HG03457 (cell line): Measurements from ENCODE around the gene ATG5.
"Not testable (repeated sequence)": the region's sequence is repeated elsewhere in the genome, so short reads cannot be mapped to it uniquely, and the experiment has no call there.

Experiments
- ATAC-seq: cut with Tn5 transposase; IDR thresholded peaks from one replicate; pipeline ENCODE4 v1.9.1; 2021; ENCODE audit warnings: moderate number of reproducible peaks; ENCODE audit not compliant: unreplicated experiment

ATG5 gene

DNA sequence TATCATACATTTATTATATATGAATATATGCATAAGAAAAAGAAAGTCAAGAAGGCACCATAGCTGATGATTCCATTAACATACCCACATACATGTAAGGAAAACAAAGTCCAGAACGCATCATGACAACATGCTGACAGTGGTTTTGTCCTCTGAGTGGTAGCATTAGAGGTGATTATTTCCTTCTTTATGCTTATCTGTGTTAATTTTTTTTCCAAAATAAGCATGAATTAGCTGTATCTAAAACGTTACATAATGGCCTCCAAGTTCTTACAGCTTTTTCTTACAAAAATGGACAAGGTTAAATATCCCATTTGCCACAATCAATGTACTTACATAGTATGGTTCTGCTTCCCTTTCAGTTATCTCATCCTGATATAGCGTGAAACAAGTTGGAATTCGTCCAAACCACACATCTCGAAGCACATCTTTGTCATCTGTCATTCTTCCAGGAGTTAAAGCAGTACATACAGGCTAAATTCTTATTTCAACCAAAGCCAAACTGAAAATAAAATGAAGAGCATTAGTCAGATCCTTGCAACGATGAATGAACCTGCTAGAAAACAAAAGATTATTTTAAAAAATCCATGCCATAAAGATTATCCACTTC is 9.7 kb downstream of the ATG5 start:
- ATAC-seq: no peak

DNA sequence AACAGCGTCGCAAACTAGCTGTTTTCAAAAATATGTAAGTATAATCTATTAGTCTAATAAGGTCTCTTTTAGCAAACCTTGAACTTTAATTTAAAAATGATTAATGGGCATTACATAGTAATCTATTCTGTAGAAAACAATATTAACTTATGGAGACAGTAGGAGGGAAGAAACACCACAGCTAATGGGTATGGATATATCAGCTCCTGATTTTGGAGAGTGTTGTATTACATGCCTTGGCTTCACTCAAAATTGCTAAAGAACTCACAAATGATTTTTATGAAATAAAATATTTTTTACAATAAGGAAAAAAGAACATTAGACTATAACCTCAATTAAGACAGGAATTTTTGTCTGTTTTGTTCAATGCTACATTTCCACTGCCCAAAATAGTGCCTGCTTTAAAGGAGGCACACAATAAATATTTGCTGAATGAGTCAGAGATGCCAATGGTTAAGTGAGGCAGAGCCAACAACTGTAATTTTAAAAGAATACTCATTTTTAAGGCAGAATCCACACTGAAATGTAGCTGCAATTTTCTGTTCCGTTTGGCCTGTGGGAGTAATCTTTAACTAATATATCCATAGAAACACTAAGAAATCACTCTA is 15.7 kb downstream of the ATG5 start:
- no peak for ATAC-seq

DNA sequence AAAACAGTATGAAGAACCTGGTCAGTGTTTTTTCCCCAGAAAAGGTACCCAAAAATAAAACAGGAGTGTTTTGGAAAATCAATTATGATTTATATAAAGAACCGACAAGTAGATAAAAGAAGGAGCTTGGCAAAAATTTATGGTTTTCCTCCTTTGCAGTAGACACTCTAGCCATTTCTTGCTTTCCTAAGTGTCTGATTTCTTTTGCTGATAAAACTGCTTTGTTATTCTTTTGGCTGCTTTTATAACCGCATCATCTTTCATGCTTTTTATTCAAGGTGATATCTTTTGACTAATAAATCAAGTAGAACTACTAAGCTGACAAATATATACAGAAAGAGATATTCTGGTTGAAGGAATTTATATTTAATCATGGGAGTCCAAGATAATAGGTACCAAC is 16.6 kb downstream of the ATG5 start:
- ATAC-seq: no peak

- ATAC-seq: no peak
Measured at GRCh38 chr6:106305740-106306139, 19.8 kb downstream of the ATG5 start.

DNA sequence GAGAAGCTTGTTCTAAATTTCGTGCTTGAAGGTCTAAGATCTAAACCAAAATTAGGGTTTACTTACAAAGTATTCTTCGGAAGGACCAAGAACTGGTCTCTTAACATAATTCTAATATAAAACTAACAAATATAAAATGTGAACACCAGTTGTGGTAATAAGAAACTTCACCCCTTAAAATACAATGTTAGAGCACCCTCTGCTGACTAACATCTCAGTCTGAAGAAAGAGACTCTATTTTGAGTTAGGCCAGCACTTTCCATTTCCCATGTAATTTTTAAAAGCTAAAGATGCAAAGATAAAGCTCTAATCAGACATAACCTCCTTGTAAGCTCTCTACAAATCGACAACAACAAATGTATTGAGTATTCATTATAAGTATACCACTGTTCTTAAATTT is 24.6 kb downstream of the ATG5 start:
- no peak for ATAC-seq

DNA sequence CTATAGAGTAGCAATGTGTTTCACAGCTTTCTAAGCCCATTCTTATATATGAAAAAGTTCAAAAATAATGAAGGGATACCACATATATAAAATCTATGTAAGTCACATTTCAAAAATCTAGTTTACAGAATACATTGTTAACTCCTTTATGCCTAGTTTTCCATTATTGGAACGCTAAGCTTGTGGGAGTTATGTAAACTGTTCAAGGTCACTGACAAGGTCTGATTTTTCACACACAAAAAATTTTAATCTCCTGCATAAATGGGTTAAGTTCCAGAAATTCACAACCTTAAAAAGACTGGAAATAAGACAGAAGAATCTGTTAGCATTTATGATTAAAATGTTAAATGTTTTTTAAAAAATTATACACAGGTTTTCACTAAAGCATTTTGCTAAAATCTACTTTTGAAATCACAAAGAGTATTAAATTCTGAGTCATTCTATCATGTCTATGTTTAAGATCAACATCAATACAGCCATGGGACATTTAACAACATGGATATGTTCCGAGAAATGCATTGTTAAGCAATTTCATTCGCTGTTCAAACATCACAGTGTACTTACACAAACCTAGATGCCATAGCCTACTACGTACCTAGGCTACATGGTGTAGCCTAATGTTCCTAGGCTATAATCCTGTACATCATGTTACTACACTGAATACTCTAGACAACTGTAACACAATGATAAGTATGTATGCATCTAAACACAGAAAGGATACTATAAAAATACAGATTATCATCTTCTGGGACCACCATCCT is 25.4 kb downstream of the ATG5 start:
- no peak for ATAC-seq

- ATAC-seq: no peak
Measured at GRCh38 chr6:106293116-106293515, 32.4 kb downstream of the ATG5 start.

DNA sequence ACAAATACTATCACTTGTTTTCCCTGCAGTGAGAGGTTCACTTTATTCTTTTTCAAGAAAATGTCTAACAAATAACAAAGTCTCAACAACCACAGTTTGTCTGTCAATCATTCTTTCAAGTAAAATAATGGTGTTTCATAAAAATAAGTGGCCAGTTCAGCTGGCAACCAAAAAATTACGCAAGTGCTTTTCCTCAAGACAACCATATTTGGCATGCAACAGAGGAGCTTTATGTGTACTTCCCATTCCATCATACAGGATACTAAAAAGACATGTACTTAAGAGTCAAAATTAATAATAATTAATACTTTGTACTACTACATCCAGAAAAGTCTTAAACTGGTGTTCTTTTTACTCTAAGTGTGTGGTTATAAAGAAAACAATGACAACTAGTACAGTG is 34.6 kb downstream of the ATG5 start:
- no peak for ATAC-seq

DNA sequence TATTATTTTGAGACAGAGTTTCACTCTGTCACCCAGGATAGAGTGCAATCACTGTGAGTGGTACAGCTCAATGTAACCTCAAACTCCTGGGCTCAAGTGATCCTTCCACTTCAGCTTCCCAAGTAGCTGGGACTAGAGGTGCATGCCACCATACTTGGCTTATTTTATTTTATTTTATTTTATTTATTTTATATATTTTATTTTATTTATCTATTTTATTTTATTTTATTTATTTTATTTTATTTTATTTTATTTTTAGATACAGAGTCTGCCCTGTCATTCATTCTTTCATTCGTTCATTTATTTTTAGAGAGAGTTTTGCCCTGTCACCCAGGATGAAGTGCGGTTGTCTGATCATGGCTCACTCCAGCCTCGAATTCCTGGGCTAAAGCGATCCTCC is 35.5 kb downstream of the ATG5 start:
- no peak for ATAC-seq

GRCh38 chr6:106287215-106287614 is 38.3 kb downstream of the ATG5 start:
- no peak for ATAC-seq

- ATAC-seq: no peak
Measured at GRCh38 chr6:106286746-106287145, 38.8 kb downstream of the ATG5 start.

DNA sequence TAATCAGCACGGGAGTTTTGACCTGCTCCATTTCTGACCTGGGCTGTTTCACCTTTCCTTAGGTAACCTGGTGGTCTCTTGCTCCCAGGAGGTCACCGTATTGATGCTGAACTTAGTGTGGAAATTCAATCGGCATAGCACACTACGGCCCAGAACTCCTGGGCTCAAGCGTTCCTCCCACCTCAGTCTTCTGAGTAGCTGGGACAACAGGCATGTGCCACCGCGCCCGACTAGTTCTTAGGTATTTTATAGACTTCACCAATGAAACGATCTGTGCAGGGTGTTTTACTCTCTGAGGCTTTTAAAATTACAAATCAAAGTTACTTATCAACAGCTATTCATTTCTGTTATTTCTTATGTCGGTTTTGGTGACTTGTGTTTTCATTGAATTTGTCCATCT is 42.1 kb downstream of the ATG5 start:
- no peak for ATAC-seq

- no peak for ATAC-seq
Measured at GRCh38 chr6:106281661-106282060, 43.9 kb downstream of the ATG5 start.

DNA sequence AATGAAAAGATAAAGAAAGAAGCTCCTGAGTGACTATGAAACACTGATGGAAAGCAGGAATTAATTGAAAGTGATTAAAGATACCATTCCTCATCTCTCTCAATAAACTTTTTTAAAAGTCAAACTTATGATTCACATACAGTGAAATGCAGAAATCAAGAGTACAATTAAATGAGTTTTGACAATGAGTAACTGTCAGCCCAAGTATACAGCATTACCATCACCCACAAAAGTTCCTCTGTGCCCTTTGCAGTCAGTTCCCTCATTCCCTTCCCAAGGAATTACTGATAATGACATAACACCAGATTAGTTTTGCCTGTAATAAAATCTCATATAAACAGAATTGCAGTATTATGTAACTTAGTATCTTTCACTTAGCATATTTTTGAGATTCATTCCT is 44.5 kb downstream of the ATG5 start:
- no peak for ATAC-seq

DNA sequence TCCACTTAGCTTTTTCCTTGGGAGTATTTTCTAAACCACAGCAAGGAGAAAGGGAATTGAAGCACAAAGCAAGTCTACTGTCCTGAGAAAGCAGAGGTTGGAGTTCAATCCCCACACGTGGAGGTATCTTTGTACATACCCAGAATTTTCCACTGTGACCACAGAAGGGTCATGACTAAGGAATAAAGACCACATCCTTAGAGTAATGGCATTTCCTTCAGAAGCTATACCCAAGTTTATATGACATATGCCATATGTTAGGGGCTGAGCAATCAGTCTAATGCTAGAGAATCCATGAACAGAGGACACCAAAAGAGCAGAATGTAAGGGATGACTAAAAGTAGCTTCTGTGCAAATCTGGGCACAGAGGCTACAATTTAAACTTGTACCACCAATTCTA is 46.4 kb downstream of the ATG5 start:
- ATAC-seq: no peak

DNA sequence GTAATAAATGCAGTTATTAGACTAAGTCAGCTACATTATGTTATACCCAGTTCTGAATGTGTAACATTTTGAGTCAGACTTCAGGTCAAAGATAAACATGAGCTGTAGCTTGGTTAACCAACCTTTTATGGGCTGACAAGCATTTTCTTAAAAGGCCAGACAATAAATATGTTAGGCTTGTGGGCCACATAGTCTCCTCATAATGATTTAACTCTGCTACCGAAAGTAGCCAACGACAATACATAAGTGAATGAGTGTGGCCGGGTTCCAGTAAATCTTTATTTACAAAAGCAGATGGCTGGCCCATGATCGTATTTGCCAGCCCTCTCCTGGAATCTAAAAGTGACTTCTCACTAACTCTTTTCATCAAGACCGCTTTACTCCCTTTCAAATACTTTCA is 49.9 kb downstream of the ATG5 start:
- no peak for ATAC-seq

GRCh38 chr6:106273087-106273486 is 52.5 kb downstream of the ATG5 start:
- no peak for ATAC-seq

DNA sequence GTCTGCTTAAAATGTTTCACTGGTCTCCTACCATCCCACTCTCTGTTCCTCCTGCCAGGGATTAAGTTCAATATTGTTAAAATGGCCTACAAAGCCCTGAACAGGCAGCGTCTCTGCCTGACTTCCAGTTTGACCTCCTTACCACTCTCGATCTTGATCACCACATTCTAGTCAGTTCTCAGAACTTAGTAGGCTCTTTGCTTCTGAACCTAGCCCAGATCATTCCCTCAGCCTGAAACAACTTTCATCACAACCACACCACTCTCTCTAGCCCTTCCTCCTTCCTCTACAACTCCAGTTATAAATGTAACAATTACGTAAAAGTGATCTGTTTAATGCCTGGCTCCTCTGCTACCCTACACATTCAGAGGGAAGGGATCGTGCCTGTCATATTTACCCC is 53.3 kb downstream of the ATG5 start:
- ATAC-seq: no peak

GRCh38 chr6:106270414-106270813 is 55.1 kb downstream of the ATG5 start:
- ATAC-seq: no peak

GRCh38 chr6:106269268-106269919 is 56.2 kb downstream of the ATG5 start:
- not testable (repeated sequence) for ATAC-seq

GRCh38 chr6:106268500-106268899 is 57.1 kb downstream of the ATG5 start:
- not testable (repeated sequence) for ATAC-seq

- not testable (repeated sequence) for ATAC-seq
Measured at GRCh38 chr6:106264433-106264832, 61.1 kb downstream of the ATG5 start.
